B cell (primary cell): ENCODE data around the gene ACY1.

ENCODE experiments used
- EZH2 ChIP-seq: IDR thresholded peaks from 2 replicates; pipeline ENCODE4 v1.6.1; 2012; ENCODE audit warnings: borderline replicate concordance, low read depth, mild to moderate bottlenecking, moderate library complexity, low read length; ENCODE audit not compliant: insufficient read depth, poor library complexity, severe bottlenecking
- TF ChIP-seq, protein P1 (sequence below): fragments of 200-600 bp; IDR thresholded peaks from one replicate; pipeline ENCODE4 v1.8.0; 2022; ENCODE audit warnings: antibody characterized with exemption, mild to moderate bottlenecking

DNA sequence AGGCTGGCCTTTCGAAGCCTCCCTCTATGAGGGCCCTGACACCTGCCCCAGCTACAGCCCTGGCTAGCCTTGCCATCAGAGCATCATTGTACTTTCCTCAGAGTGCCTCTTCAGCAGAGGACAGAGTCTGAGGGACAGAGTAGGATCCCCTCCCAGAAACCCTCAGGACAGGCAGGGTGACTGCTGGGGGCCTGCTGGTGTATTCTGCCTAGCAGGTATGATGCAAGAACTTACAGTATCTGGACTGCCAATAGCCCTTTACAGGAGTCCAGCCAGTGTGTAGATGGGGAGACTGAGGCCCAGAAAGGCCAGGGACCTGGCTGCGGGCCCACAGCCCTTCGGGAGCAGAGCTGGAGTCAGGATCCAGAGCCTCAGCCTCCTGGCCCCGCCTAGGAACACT is 54.0 kb downstream of the ACY1 start:
- TF ChIP-seq, protein P1, sequence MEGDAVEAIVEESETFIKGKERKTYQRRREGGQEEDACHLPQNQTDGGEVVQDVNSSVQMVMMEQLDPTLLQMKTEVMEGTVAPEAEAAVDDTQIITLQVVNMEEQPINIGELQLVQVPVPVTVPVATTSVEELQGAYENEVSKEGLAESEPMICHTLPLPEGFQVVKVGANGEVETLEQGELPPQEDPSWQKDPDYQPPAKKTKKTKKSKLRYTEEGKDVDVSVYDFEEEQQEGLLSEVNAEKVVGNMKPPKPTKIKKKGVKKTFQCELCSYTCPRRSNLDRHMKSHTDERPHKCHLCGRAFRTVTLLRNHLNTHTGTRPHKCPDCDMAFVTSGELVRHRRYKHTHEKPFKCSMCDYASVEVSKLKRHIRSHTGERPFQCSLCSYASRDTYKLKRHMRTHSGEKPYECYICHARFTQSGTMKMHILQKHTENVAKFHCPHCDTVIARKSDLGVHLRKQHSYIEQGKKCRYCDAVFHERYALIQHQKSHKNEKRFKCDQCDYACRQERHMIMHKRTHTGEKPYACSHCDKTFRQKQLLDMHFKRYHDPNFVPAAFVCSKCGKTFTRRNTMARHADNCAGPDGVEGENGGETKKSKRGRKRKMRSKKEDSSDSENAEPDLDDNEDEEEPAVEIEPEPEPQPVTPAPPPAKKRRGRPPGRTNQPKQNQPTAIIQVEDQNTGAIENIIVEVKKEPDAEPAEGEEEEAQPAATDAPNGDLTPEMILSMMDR: no peak
- no peak for TF ChIP-seq EZH2
